ENCODE data around the gene ADORA2B. TPM values are rescaled to one million over a fixed set of nuclear protein-coding genes. Genes with fewer than 3 reads are reported as not detected.
A peak's percentile ranks its signal among the peaks of the same experiment; 100 is the strongest.
"Not testable (repeated sequence)": the region's sequence is repeated elsewhere in the genome, so short reads cannot be mapped to it uniquely, and the experiment has no call there.

ADORA2B gene
- 1.7 TPM for polyA plus RNA-seq (2013, experiment 1 of 2)
- polyA plus RNA-seq (2013, experiment 2 of 2), result 1.5 TPM

GRCh38 chr17:15944759-15945526, at the start of gene ADORA2B:
Gene ADORA2B, plus strand, starts transcription at chr17:15945130. Its CDS starts 119 bp downstream, at chr17:15945249.
- Histone ChIP-seq H2AFZ (ENCODE audit: low read length) (peak within 1 kb of the TSS; percentile 96), H3K27ac (replicated peaks; ENCODE audit: low read length) (no peak within 1 kb of the TSS), H3K27me3 (ENCODE audit: control insufficient read depth in 3 of 3, insufficient read depth in 3 of 3, low read depth in 1 of 3, low read length in 3 of 3) (peaks cover 4 to 67% (median 38%) of the 10 kb centered on the region in 3 experiments)

DNA sequence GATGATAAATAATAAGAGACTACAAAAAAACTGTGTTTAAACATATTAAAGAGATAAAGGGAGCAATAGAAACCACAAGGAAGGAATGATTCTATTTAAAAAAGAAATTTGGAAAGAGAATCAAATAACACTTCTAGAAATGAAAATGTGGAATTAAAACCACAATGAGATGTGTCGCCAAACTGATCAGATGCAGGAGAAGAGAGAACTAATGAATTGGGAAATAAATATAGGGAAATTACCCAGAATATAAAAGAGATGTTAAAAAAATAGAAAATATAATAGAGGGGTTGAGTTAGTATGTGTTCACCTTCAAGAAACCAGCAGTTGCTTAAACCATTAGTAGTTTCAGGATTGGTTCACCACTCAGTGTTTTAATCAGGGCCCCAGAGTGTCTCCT, 48.7 kb upstream of the ADORA2B start:
- H2BK5ac ChIP-seq (ENCODE audit: low read length), result no peak overlapping the region
- H3K36me3 ChIP-seq (replicated peaks in 1 of 2; ENCODE audit: control insufficient read depth in 2 of 2, insufficient read depth in 2 of 2, low read length in 2 of 2), result no peaks in the 10 kb centered on the region
- no peak overlapping the region for H2BK15ac ChIP-seq (ENCODE audit: low read length)
- peaks cover 0 to 2% of the 10 kb centered on the region in 2 donors for H3K4me1 ChIP-seq (ENCODE audit: control insufficient read depth in 2 of 2, insufficient read depth in 1 of 2, low read depth in 1 of 2, low read length in 2 of 2)
- no peak overlapping the region for H2AK5ac ChIP-seq (ENCODE audit: low read depth, low read length)
- H3K4me3 ChIP-seq (ENCODE audit: low read length in 2 of 2), result no peak overlapping the region
- no peak overlapping the region for H3K27ac ChIP-seq (replicated peaks; ENCODE audit: low read length)
- no peak overlapping the region for H3K4me2 ChIP-seq (ENCODE audit: insufficient read depth, low read length, poor library complexity, severe bottlenecking)
- no peaks in the 10 kb centered on the region for H3K79me1 ChIP-seq (ENCODE audit: low read depth, low read length)
- no peak overlapping the region for H3K23ac ChIP-seq (ENCODE audit: low read depth, low read length, poor library complexity)
- no peak for DNase-seq (ENCODE audit: low spot score)
- H4K91ac ChIP-seq (ENCODE audit: low read depth, low read length, poor library complexity), result no peak overlapping the region
- peaks cover 0 to 2% (median 2%) of the 10 kb centered on the region in 3 experiments for H3K27me3 ChIP-seq (ENCODE audit: control insufficient read depth in 3 of 3, insufficient read depth in 3 of 3, low read depth in 1 of 3, low read length in 3 of 3)
- H3K18ac ChIP-seq (ENCODE audit: low read length), result no peak overlapping the region
- no peak overlapping the region for H2AFZ ChIP-seq (ENCODE audit: low read length)
- no peak overlapping the region for H2BK12ac ChIP-seq (ENCODE audit: low read length)
- H3K14ac ChIP-seq (ENCODE audit: low read length), result no peak overlapping the region
- no peak overlapping the region for H3K9ac ChIP-seq (ENCODE audit: low read depth, low read length, poor library complexity)
- no peak overlapping the region for H3K4ac ChIP-seq (ENCODE audit: low read length)
- no peak overlapping the region for H4K8ac ChIP-seq (ENCODE audit: low read depth, low read length)
- WGBS, 2 donors (ENCODE audit: extremely low coverage in 2 of 2, insufficient read length in 2 of 2, insufficient replicate concordance in 1 of 2), result no CpG with 5 or more reads among the region's 1 CpG
- no peak overlapping the region for H2BK120ac ChIP-seq (ENCODE audit: low read depth, low read length)
- no peaks in the 10 kb centered on the region for H3K9me3 ChIP-seq (replicated peaks in 1 of 2; ENCODE audit: control insufficient read depth in 2 of 2, insufficient read depth in 1 of 2, low read depth in 1 of 2, low read length in 2 of 2)

More at GRCh38 chr17:15944759-15945526, at the start of gene ADORA2B:
- peak within 1 kb of the TSS; percentile 46 for H2BK5ac ChIP-seq (ENCODE audit: low read length)
- peak within 1 kb of the TSS; percentile 96 for H3K4me2 ChIP-seq (ENCODE audit: insufficient read depth, low read length, poor library complexity, severe bottlenecking)
- H3K79me1 ChIP-seq (ENCODE audit: low read depth, low read length), result no peaks in the 10 kb centered on the region
- no peaks in the 10 kb centered on the region for H3K36me3 ChIP-seq (replicated peaks in 1 of 2; ENCODE audit: control insufficient read depth in 2 of 2, insufficient read depth in 2 of 2, low read length in 2 of 2)
- peak within 1 kb of the TSS; percentile 60 for H3K4ac ChIP-seq (ENCODE audit: low read length)
- H2BK15ac ChIP-seq (ENCODE audit: low read length), result peak within 1 kb of the TSS; percentile 98
- peak within 1 kb of the TSS; percentile 83 for H3K9ac ChIP-seq (ENCODE audit: low read depth, low read length, poor library complexity)
- peak within 1 kb of the TSS; percentile 88 for H4K91ac ChIP-seq (ENCODE audit: low read depth, low read length, poor library complexity)
- peak within 1 kb of the TSS; percentile 99 for H2BK12ac ChIP-seq (ENCODE audit: low read length)
- WGBS, 2 donors (ENCODE audit: extremely low coverage in 2 of 2, insufficient read length in 2 of 2, insufficient replicate concordance in 1 of 2), result no CpG with 5 or more reads among the region's 88 CpGs
- DNase-seq (ENCODE audit: low spot score), result peak; percentile 72
- H2BK120ac ChIP-seq (ENCODE audit: low read depth, low read length), result peak within 1 kb of the TSS; percentile 50
- peaks cover 0 to 3% of the 10 kb centered on the region in 2 donors for H3K4me1 ChIP-seq (ENCODE audit: control insufficient read depth in 2 of 2, insufficient read depth in 1 of 2, low read depth in 1 of 2, low read length in 2 of 2)
- H3K9me3 ChIP-seq (replicated peaks in 1 of 2; ENCODE audit: control insufficient read depth in 2 of 2, insufficient read depth in 1 of 2, low read depth in 1 of 2, low read length in 2 of 2), result peaks cover 2 to 3% of the 10 kb centered on the region in 2 donors
- H4K8ac ChIP-seq (ENCODE audit: low read depth, low read length), result no peak within 1 kb of the TSS
- peak within 1 kb of the TSS; percentile 57 for H2AK5ac ChIP-seq (ENCODE audit: low read depth, low read length)
- H3K23ac ChIP-seq (ENCODE audit: low read depth, low read length, poor library complexity), result peak within 1 kb of the TSS; percentile 94
- peak within 1 kb of the TSS; percentile 92 for H3K14ac ChIP-seq (ENCODE audit: low read length)
- peak within 1 kb of the TSS; percentile 97 for H3K18ac ChIP-seq (ENCODE audit: low read length)
- H3K4me3 ChIP-seq (ENCODE audit: low read length in 2 of 2), result peak within 1 kb of the TSS; percentile 50 to 78

- Histone ChIP-seq H3K9me3 (replicated peaks in 1 of 2; ENCODE audit: control insufficient read depth in 2 of 2, insufficient read depth in 1 of 2, low read depth in 1 of 2, low read length in 2 of 2) (no peaks in the 10 kb centered on the region), H3K14ac (ENCODE audit: low read length) (no peak overlapping the region), H4K8ac (ENCODE audit: low read depth, low read length) (no peak overlapping the region), H3K4me1 (ENCODE audit: control insufficient read depth in 2 of 2, insufficient read depth in 1 of 2, low read depth in 1 of 2, low read length in 2 of 2) (peaks cover 0 to 2% of the 10 kb centered on the region in 2 donors), H2AK5ac (ENCODE audit: low read depth, low read length) (no peak overlapping the region), H3K27ac (replicated peaks; ENCODE audit: low read length) (no peak overlapping the region), H2BK12ac (ENCODE audit: low read length) (no peak overlapping the region), H3K79me1 (ENCODE audit: low read depth, low read length) (no peaks in the 10 kb centered on the region), H3K9ac (ENCODE audit: low read depth, low read length, poor library complexity) (no peak overlapping the region), H2BK120ac (ENCODE audit: low read depth, low read length) (no peak overlapping the region), H4K91ac (ENCODE audit: low read depth, low read length, poor library complexity) (no peak overlapping the region), H3K36me3 (replicated peaks in 1 of 2; ENCODE audit: control insufficient read depth in 2 of 2, insufficient read depth in 2 of 2, low read length in 2 of 2) (no peaks in the 10 kb centered on the region), H3K23ac (ENCODE audit: low read depth, low read length, poor library complexity) (no peak overlapping the region), H3K4ac (ENCODE audit: low read length) (no peak overlapping the region), H3K27me3 (ENCODE audit: control insufficient read depth in 3 of 3, insufficient read depth in 3 of 3, low read depth in 1 of 3, low read length in 3 of 3) (peaks cover 0 to 2% (median 2%) of the 10 kb centered on the region in 3 experiments), H2BK15ac (ENCODE audit: low read length) (no peak overlapping the region), H2AFZ (ENCODE audit: low read length) (no peak overlapping the region), H3K4me3 (ENCODE audit: low read length in 2 of 2) (no peak overlapping the region), H2BK5ac (ENCODE audit: low read length) (no peak overlapping the region), H3K18ac (ENCODE audit: low read length) (no peak overlapping the region), H3K4me2 (ENCODE audit: insufficient read depth, low read length, poor library complexity, severe bottlenecking) (no peak overlapping the region)
- no CpG with 5 or more reads among the region's 3 CpGs for WGBS, 2 donors (ENCODE audit: extremely low coverage in 2 of 2, insufficient read length in 2 of 2, insufficient replicate concordance in 1 of 2)
- DNase-seq (ENCODE audit: low spot score), result no peak
These were observed 48.1 kb upstream of the ADORA2B start for GRCh38 chr17:15896834-15897233.

- not testable (repeated sequence) for H3K27me3 ChIP-seq (ENCODE audit: control insufficient read depth in 3 of 3, insufficient read depth in 3 of 3, low read depth in 1 of 3, low read length in 3 of 3); H3K9ac ChIP-seq (ENCODE audit: low read depth, low read length, poor library complexity); H2BK5ac ChIP-seq (ENCODE audit: low read length); H2BK12ac ChIP-seq (ENCODE audit: low read length); H3K23ac ChIP-seq (ENCODE audit: low read depth, low read length, poor library complexity); H3K36me3 ChIP-seq (replicated peaks in 1 of 2; ENCODE audit: control insufficient read depth in 2 of 2, insufficient read depth in 2 of 2, low read length in 2 of 2); H3K79me1 ChIP-seq (ENCODE audit: low read depth, low read length); H2BK120ac ChIP-seq (ENCODE audit: low read depth, low read length); H3K4ac ChIP-seq (ENCODE audit: low read length); H3K4me1 ChIP-seq (ENCODE audit: control insufficient read depth in 2 of 2, insufficient read depth in 1 of 2, low read depth in 1 of 2, low read length in 2 of 2); H3K27ac ChIP-seq (replicated peaks; ENCODE audit: low read length); H2BK15ac ChIP-seq (ENCODE audit: low read length); H3K4me3 ChIP-seq (ENCODE audit: low read length in 2 of 2); H3K9me3 ChIP-seq (replicated peaks in 1 of 2; ENCODE audit: control insufficient read depth in 2 of 2, insufficient read depth in 1 of 2, low read depth in 1 of 2, low read length in 2 of 2); H3K18ac ChIP-seq (ENCODE audit: low read length); H2AFZ ChIP-seq (ENCODE audit: low read length); H4K91ac ChIP-seq (ENCODE audit: low read depth, low read length, poor library complexity); H3K14ac ChIP-seq (ENCODE audit: low read length); H2AK5ac ChIP-seq (ENCODE audit: low read depth, low read length); H4K8ac ChIP-seq (ENCODE audit: low read depth, low read length); H3K4me2 ChIP-seq (ENCODE audit: insufficient read depth, low read length, poor library complexity, severe bottlenecking); DNase-seq (ENCODE audit: low spot score)
- no CpG with 5 or more reads among the region's 4 CpGs for WGBS, 2 donors (ENCODE audit: extremely low coverage in 2 of 2, insufficient read length in 2 of 2, insufficient replicate concordance in 1 of 2)
These were observed 45.3 kb upstream of the ADORA2B start for GRCh38 chr17:15899596-15899995.
